H1 (cell line): Measurements from ENCODE around the gene NOC2L. TPM values are rescaled to one million over a fixed set of nuclear protein-coding genes. Genes with fewer than 3 reads are reported as not detected.

Experiments
- CTCF ChIA-PET: fragments of 300-600 bp; sonication (Branson Sonifier 250); formaldehyde crosslinking; loops from one replicate; lab custom pipeline; 2021; ENCODE audit not compliant: partially characterized antibody; lab: Charles Lee
- POLR2A ChIA-PET: fragments of 300-600 bp; sonication (Branson Sonifier 250); formaldehyde crosslinking; loops from one replicate; lab custom pipeline; 2021; ENCODE audit warnings: inconsistent platforms; ENCODE audit not compliant: partially characterized antibody; lab: Charles Lee
- DNase-seq, 2 experiments: peaks; one replicate each; pipeline versions ENCODE4 v3.0.0 to v3.0.0-alpha.2; 2010 to 2022; ENCODE audit warnings: low spot score in 2 of 2, low read depth in 1 of 2, mixed read lengths in 1 of 2
- FAIRE-seq: peaks from 2 replicates; lab custom pipeline; 2011; peaks lifted over from hg19 to GRCh38; lab: Jason Lieb, UNC
- H2AFZ ChIP-seq: 2 replicates; pipeline ENCODE4 v1.8.1; 2012; ENCODE audit warnings: low read length, inconsistent platforms
- H2AK5ac ChIP-seq: 2 replicates; pipeline ENCODE4 v1.6.1; 2013; ENCODE audit warnings: low read depth, low read length
- H2BK120ac ChIP-seq: replicated peaks from 2 replicates; pipeline ENCODE3; 2013; ENCODE audit warnings: low read depth, low read length, inconsistent platforms
- H2BK12ac ChIP-seq: 2 replicates; pipeline ENCODE4 v1.6.1; 2013; ENCODE audit warnings: low read depth, low read length
- H2BK15ac ChIP-seq: 2 replicates; pipeline ENCODE4 v1.6.1; 2013; ENCODE audit warnings: low read length
- H2BK20ac ChIP-seq: 2 replicates; pipeline ENCODE4 v1.6.1; 2013; ENCODE audit warnings: low read length
- H2BK5ac ChIP-seq: 2 replicates; pipeline ENCODE4 v1.6.1; 2013; ENCODE audit warnings: low read depth, low read length
- H3K14ac ChIP-seq: 2 replicates; pipeline ENCODE4 v1.6.1; 2013; ENCODE audit warnings: inconsistent platforms; ENCODE audit not compliant: insufficient read length
- H3K18ac ChIP-seq: 2 replicates; pipeline ENCODE4 v1.6.1; 2013; ENCODE audit warnings: low read length; ENCODE audit errors: extremely low read depth
- H3K23ac ChIP-seq: 2 replicates; pipeline ENCODE4 v1.6.1; 2013; ENCODE audit warnings: inconsistent platforms; ENCODE audit not compliant: insufficient read length
- H3K23me2 ChIP-seq: 2 replicates; pipeline ENCODE4 v1.6.1; 2013; ENCODE audit warnings: low read depth, low read length
- H3K27ac ChIP-seq: 2 replicates; pipeline ENCODE4 v1.6.1; 2011; ENCODE audit warnings: low read depth, low read length, inconsistent platforms
- H3K27me3 ChIP-seq, 4 experiments: replicated peaks in 1 of 4; 1 replicate in 1 of 4; 2 replicates in 3 of 4; pipeline versions ENCODE4 v1.6.1 to v1.8.1; 2011 to 2013; ENCODE audit warnings: low read length in 3 of 4, mild to moderate bottlenecking in 3 of 4, inconsistent platforms in 2 of 4, mixed read lengths in 2 of 4, moderate library complexity in 1 of 4; ENCODE audit not compliant: control insufficient read depth in 3 of 4, insufficient read depth in 3 of 4; ENCODE audit errors: extremely low read depth in 1 of 4
- H3K36me3 ChIP-seq, 4 experiments: 2 replicates each; pipeline versions ENCODE4 v1.6.1 to v1.8.1; 2011 to 2013; ENCODE audit warnings: mild to moderate bottlenecking in 4 of 4, low read length in 3 of 4, moderate library complexity in 2 of 4, control low read depth in 1 of 4, inconsistent platforms in 1 of 4; ENCODE audit not compliant: insufficient read depth in 4 of 4, control insufficient read depth in 2 of 4
- H3K4ac ChIP-seq: replicated peaks from 2 replicates; pipeline ENCODE3; 2013; ENCODE audit warnings: low read length, low read depth, mixed read lengths, inconsistent platforms; ENCODE audit not compliant: insufficient read length
- H3K4me1 ChIP-seq, 4 experiments: replicated peaks in 1 of 4; 1 replicate in 1 of 4; 2 replicates in 3 of 4; pipeline versions ENCODE4 v1.6.1 to v1.8.1; 2011 to 2013; ENCODE audit warnings: low read length in 3 of 4, inconsistent platforms in 2 of 4, mixed read lengths in 1 of 4; ENCODE audit not compliant: insufficient read depth in 4 of 4, control insufficient read depth in 3 of 4
- H3K4me2 ChIP-seq, 2 experiments: 2 replicates each; pipeline versions ENCODE4 v1.6.1 to v1.8.1; 2011 to 2013; ENCODE audit warnings: low read depth in 2 of 2, low read length in 2 of 2, control low read depth in 1 of 2, inconsistent platforms in 1 of 2, mild to moderate bottlenecking in 1 of 2; ENCODE audit not compliant: insufficient read depth in 1 of 2
- H3K4me3 ChIP-seq, 4 experiments: fragments of 200-600, 300-600 bp in 1 of 4; sonication (generic), shearing (Covaris generic), sonication (Bioruptor Twin) in 1 of 4; 2 replicates each; pipeline versions ENCODE4 v1.5.1 to v1.8.1; 2011 to 2016; ENCODE audit warnings: low read length in 4 of 4, low read depth in 3 of 4, control low read depth in 2 of 4, inconsistent platforms in 2 of 4, mild to moderate bottlenecking in 2 of 4, mixed read lengths in 1 of 4, moderate library complexity in 1 of 4; ENCODE audit not compliant: insufficient read depth in 2 of 4; ENCODE audit errors: extremely low read depth in 1 of 4
- H3K56ac ChIP-seq: replicated peaks from 2 replicates; pipeline ENCODE3; 2013; ENCODE audit warnings: low read depth, mild to moderate bottlenecking, mixed read lengths, low read length, inconsistent platforms; ENCODE audit not compliant: insufficient read length
- H3K79me1 ChIP-seq: 2 replicates; pipeline ENCODE4 v1.6.1; 2013; ENCODE audit warnings: low read depth, low read length, control low read depth
- H3K79me2 ChIP-seq, 2 experiments: 2 replicates each; pipeline versions ENCODE4 v1.6.1 to v1.8.1; 2012 to 2013; ENCODE audit warnings: low read length in 2 of 2, mild to moderate bottlenecking in 2 of 2, inconsistent platforms in 1 of 2; ENCODE audit not compliant: insufficient read depth in 2 of 2, control insufficient read depth in 1 of 2
- H3K9ac ChIP-seq, 4 experiments: replicated peaks in 1 of 4; 1 replicate in 1 of 4; 2 replicates in 3 of 4; pipeline versions ENCODE4 v1.6.1 to v1.8.1; 2011 to 2013; ENCODE audit warnings: low read depth in 3 of 4, low read length in 3 of 4, control low read depth in 2 of 4, mild to moderate bottlenecking in 2 of 4, moderate library complexity in 2 of 4, inconsistent platforms in 1 of 4; ENCODE audit errors: extremely low read depth in 1 of 4
- H3K9me3 ChIP-seq, 2 experiments: 2 replicates each; pipeline versions ENCODE4 v1.6.1 to v1.8.1; 2012 to 2013; ENCODE audit warnings: mild to moderate bottlenecking in 2 of 2, moderate library complexity in 2 of 2, control low read depth in 1 of 2, inconsistent platforms in 1 of 2, low read depth in 1 of 2, low read length in 1 of 2, mixed read lengths in 1 of 2; ENCODE audit not compliant: insufficient read depth in 2 of 2
- H4K20me1 ChIP-seq, 2 experiments: replicated peaks in 1 of 2; 2 replicates each; pipeline versions ENCODE3 to v1.8.1; 2011 to 2013; ENCODE audit warnings: inconsistent platforms in 2 of 2, low read length in 2 of 2, mild to moderate bottlenecking in 1 of 2; ENCODE audit not compliant: insufficient read depth in 2 of 2, control insufficient read depth in 1 of 2
- H4K5ac ChIP-seq: 2 replicates; pipeline ENCODE4 v1.6.1; 2013; ENCODE audit warnings: low read length, low read depth, mixed read lengths, inconsistent platforms; ENCODE audit not compliant: insufficient read length
- H4K8ac ChIP-seq: 2 replicates; pipeline ENCODE4 v1.8.0; 2013; ENCODE audit warnings: mild to moderate bottlenecking, moderate library complexity, low read length, inconsistent platforms; ENCODE audit not compliant: insufficient read depth; ENCODE audit errors: extremely low read depth
- H4K91ac ChIP-seq: replicated peaks from 2 replicates; pipeline ENCODE3; 2013; ENCODE audit warnings: low read length, mixed read lengths, inconsistent platforms; ENCODE audit not compliant: insufficient read length
- EGR1 ChIP-seq: IDR thresholded peaks from 2 replicates; pipeline ENCODE4 v1.6.1; 2011; ENCODE audit warnings: low read depth, low read length, borderline replicate concordance
- POLR2A ChIP-seq, 2 experiments: IDR thresholded peaks; 1 replicate in 1 of 2; 2 replicates in 1 of 2; pipeline ENCODE4 v1.6.1; 2011; ENCODE audit warnings: low read depth in 2 of 2, low read length in 2 of 2, mild to moderate bottlenecking in 2 of 2; ENCODE audit errors: control extremely low read depth in 1 of 2
- SP1 ChIP-seq: IDR thresholded peaks from 2 replicates; pipeline ENCODE4 v1.6.1; 2011; ENCODE audit warnings: low read depth, low read length
- SUZ12 ChIP-seq: fragments of 200-600 bp; sonication (generic); IDR thresholded peaks from 2 replicates; pipeline ENCODE4 v1.6.1; 2012; ENCODE audit warnings: mild to moderate bottlenecking, inconsistent platforms, low read length, moderate library complexity, mixed read lengths
- WGBS, 2 experiments: shearing (Covaris generic) in 1 of 2; methylation state at CpG; one replicate each; pipeline versions ENCODE4 v1.1.6 to v1.1.7; 2013 to 2015; ENCODE audit warnings: low lambda C conversion rate in 2 of 2, mixed read lengths in 2 of 2, inconsistent platforms in 1 of 2, low coverage in 1 of 2, missing lambda C conversion rate in 1 of 2; ENCODE audit not compliant: insufficient replicate concordance in 2 of 2, insufficient coverage in 1 of 2, insufficient read length in 1 of 2; ENCODE audit errors: extremely low coverage in 1 of 2, missing lambda C conversion rate in 1 of 2; 5-methylcytosine and 5-hydroxymethylcytosine counted together
- polyA plus RNA-seq, 7 experiments: library from polyadenylated mRNA; depleted of rRNA in 3 of 7; stranded (reverse) in 5 of 7; unstranded in 2 of 7; fragments of >200 nt in 5 of 7; fragments of 200-250 nt in 2 of 7; gene quantifications; 1 replicate in 5 of 7; 2 replicates in 1 of 7; 4 replicates in 1 of 7; pipeline versions ENCODE4 v1.2.1 to v1.2.3, GENCODE V29; 2011 to 2013; ENCODE audit warnings: missing spikeins in 2 of 7, mixed read lengths in 2 of 7
- total RNA-seq: library from RNA; stranded (reverse); fragmentation: NEBNext Ultra II Directional; extraction: Animal tissue kit (Norgen Biotek cat#: 25700); gene quantifications from 2 replicates; pipeline ENCODE4 v1.2.1, GENCODE V29; 2021

The NOC2L gene
- total and polyA plus RNA-seq, 2 of the 8 experiments (the other 6 are each of a cell fraction or from before 2014, with no cell fraction given) = 74.7 to 130 TPM

DNA sequence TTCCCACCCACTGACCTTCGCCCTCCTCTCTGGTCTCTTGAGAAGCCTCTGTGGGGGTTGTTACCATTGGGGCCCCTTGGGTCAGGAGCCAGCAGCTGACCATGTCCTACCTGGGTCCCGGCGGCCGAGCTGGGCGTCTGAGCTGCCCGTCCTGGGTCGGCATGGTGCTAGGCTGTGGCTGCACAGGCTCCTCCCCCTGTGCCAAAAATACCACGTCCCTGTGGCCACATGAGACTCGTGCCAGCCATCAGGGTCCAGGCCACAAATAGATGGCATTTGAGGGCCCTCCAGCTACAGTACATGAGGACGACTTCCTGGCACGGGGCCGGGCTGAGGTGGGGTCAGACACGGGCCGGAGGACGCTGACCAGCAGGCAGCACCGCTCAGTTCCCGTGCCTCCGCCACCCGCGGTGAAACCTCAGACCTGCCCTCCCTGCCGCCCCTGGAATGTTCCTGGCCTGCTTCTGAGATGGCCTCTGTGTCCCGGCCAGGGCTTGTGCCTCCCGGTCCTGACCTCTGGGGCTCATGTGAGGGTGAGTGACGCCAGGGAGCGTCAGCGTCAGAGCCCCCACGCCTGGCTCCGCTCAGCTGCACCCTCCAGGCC lies 23.0 kb upstream of the NOC2L start, which contains the start of gene PERM1:
Gene PERM1 (minus strand): TSS at position 139 of the 604 bp plus-strand sequence. CDS start 1,064 bp downstream, outside the sequence.
- Histone ChIP-seq H2BK15ac (no peak within 1 kb of the TSS), H4K91ac (no peak within 1 kb of the TSS), H3K14ac (no peak within 1 kb of the TSS), H4K5ac (no peak within 1 kb of the TSS), H3K4me3 (no peak within 1 kb of the TSS), H2BK20ac (no peak within 1 kb of the TSS), H2AK5ac (no peak within 1 kb of the TSS), H4K20me1 (peaks cover 0 to 8% of the 10 kb centered on the region in 2 experiments), H3K36me3 (no peaks in the 10 kb centered on the region), H2BK5ac (no peak within 1 kb of the TSS), H3K79me1 (no peaks in the 10 kb centered on the region), H3K56ac (no peak within 1 kb of the TSS), H3K27me3 (peaks cover 0 to 25% (median 15%) of the 10 kb centered on the region in 4 experiments; a peak in 5 of 7 replicates), H3K27ac (no peak within 1 kb of the TSS), H3K18ac (no peak within 1 kb of the TSS), H3K79me2 (no peaks in the 10 kb centered on the region), H2BK120ac (no peak within 1 kb of the TSS), H3K23ac (no peak within 1 kb of the TSS), H3K4ac (no peak within 1 kb of the TSS), H2BK12ac (0 out of 2 replicates have a peak within 1 kb of the TSS, but pooled peaks have one; percentile 17), H3K9ac (no peak within 1 kb of the TSS), H3K4me2 (no peak within 1 kb of the TSS), H2AFZ (no peak within 1 kb of the TSS), H3K4me1 (no peaks in the 10 kb centered on the region; a peak in 1 of 7 replicates), H4K8ac (peak within 1 kb of the TSS; percentile 51), H3K23me2 (no peaks in the 10 kb centered on the region; the same call in 1 of the 2 replicates), H3K9me3 (no peaks in the 10 kb centered on the region)
- FAIRE-seq (no peak), DNase-seq (no peak)
- POLR2A ChIA-PET = interaction anchor here (1.0 to 2.4 kb wide), 7 partner anchors 12 to 75 kb away, joined by 3 to 9 read pairs (median 3); no protein-coding TSS in a partner anchor
- CTCF ChIA-PET = interaction anchor here (1.0 to 6.9 kb wide), 18 partner anchors 9 to 309 kb away, joined by 3 to 86 read pairs (median 14); partner anchors contain the start of genes HES4 and ISG15
- WGBS, 2 experiments = 85% methylated on average over 28 of the region's 28 CpGs; no CpG with 5 or more reads in 1 of the 2 experiments
- TF ChIP-seq SP1 = no peak
- no peak for TF ChIP-seq SUZ12
- no peak for TF ChIP-seq POLR2A (IDR thresholded peaks at IDR 0.05; ENCODE audit: control extremely low read depth in 1 of 2, low read depth in 2 of 2, low read length in 2 of 2)
- no peak for TF ChIP-seq EGR1
